Stimulated activated naive CD8-positive, alpha-beta T cell treated with anti-CD3 and anti-CD28 coated beads, Interleukin-15, amount 100 ng/mL, for 72 hours (primary cell): ENCODE data around the gene TWNK.

Experiments used
- ATAC-seq: fragments of 150-1000 bp; cut with Tn5 transposase; 2 replicates; pipeline ENCODE4 v1.10.0; 2021; ENCODE audit warnings: mild to moderate bottlenecking, moderate library complexity
- DNase-seq, 2 donors: peaks; one replicate each; pipeline ENCODE4 v3.0.0; 2021 to 2022
- H3K27ac Mint-ChIP-seq, 2 donors: one replicate each; pipeline ENCODE4 v1.8.0; 2022; ENCODE audit warnings: mild to moderate bottlenecking in 2 of 2, mixed read lengths in 2 of 2, moderate library complexity in 2 of 2
- H3K27me3 Mint-ChIP-seq: one replicate; pipeline ENCODE4 v1.8.0; 2022; ENCODE audit warnings: mixed read lengths
- H3K4me1 Mint-ChIP-seq: one replicate; pipeline ENCODE4 v1.8.0; 2022; ENCODE audit warnings: mild to moderate bottlenecking, mixed read lengths
- H3K4me3 Mint-ChIP-seq, 2 donors: one replicate each; pipeline ENCODE4 v1.8.0; 2022; ENCODE audit warnings: mild to moderate bottlenecking in 2 of 2, mixed read lengths in 2 of 2, moderate library complexity in 1 of 2
- H3K9me3 Mint-ChIP-seq, 2 donors: one replicate each; pipeline ENCODE4 v1.8.0; 2022; ENCODE audit warnings: mixed read lengths in 2 of 2

The TWNK gene

DNA sequence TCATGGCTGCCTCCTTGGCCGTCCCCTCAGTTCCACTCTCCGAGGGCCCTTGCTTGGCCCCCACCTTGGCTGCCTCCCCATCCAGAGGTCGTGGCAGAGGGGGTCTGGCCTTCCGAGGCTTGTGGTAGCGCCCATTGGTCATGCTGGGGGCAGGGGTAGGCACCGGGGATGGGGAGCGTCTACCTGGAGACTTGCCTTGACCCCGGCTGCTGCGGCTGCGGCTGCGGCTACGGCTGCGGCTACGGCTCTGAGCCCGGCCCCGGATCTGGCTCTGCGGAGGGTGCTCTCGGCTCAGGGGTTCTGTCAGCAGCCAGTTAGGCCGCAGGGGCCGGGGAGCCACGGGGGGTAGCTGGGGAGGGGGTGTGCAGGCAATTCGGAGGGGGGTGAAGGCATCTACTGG, 23.0 kb downstream of the TWNK start:
- Mint-ChIP-seq H3K27me3 (peaks cover 22% of the 10 kb centered on the region), H3K4me1 (peaks cover 26% of the 10 kb centered on the region), H3K9me3 (no peaks in the 10 kb centered on the region), H3K4me3 (no peak overlapping the region), H3K27ac (no peak overlapping the region)
- ATAC-seq (no peak), DNase-seq (no peak)

DNA sequence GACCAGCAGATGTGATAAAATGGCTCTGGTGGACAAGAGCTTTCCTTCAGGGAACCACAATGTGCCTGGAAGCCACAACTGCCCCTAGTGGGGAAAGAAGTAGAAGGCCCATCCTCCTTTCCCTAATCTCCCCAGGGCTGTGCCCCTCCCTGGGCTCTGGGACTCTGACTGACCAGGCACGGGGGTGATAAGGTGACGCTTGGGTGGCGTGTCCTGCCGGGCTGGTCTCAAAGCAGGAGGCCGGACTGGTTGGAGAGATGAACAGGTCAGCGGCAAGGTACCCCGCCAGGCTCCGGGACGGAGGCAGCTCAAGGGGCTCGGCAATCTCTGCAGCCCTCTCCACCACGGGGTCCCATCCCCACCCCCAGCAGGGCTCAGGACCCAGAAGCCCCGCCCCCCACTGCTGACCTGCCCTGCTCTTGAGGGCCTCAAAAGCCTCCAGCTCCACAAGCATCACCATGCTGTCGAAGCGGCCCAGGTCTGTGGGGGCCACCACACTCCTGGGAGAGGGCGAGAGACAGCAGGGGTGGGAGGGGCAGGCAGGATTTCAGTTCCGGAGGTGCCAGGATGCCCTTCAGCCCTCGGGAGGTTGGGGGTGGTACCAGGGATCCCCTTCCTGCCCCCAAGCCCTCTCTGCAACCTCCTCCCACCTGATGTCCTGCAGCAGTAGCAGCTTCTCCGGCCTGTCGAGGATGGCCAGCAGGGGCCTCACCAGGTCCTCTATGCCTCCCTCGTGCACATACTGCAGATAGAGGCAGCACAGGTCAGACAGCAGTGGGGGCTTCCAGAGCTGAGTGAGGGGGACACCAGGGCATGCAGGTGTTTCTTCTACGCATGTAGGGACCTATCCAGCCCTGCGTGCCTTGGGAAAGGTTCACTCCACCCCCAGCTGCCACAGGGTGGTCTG, 24.4 kb downstream of the TWNK start:
- DNase-seq = no peak
- H3K4me3 Mint-ChIP-seq = no peak overlapping the region

DNA sequence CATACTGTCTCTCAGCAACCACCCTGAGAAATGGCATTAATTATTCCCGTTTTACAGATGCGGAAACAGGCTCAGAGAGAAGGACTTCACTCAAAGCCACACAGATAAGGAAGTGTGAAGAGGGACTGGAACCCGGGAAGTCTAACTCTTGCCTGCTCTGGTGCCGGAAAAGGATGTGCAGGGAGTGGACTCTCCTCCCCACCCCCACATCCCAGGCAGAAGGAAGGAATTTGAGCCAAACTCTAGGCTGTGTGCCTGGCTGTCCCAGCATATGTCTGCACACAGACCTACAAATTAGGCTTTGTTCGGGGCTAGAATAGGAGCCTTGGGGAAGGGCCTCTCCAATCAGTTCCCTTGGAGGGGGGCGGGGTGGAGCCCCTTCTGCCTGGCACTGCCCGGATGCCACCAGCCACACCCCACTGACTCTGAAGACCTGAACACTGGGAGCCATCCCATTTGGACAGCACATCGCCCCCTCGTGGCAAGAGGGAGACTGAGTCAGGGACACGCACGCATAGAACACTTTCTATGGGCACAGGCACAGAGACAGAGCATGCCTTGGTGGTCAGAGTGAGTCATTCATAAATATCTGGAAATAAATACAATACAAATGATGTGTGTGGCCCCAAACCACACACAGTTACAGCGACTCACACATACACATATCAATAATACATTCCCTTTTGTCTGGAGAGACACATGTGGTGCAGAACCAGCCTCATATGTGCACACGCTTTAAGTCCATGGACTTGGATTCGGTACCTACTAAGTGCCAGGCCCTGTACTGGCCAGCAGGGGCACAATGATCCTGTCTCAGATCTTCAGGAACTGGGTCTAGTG, 25.4 kb downstream of the TWNK start:
- Mint-ChIP-seq H3K4me1 (peaks cover 29% of the 10 kb centered on the region), H3K27ac (peak overlapping the region in 1 of 2 donors; percentile 89), H3K9me3 (no peaks in the 10 kb centered on the region), H3K4me3 (peak overlapping the region; percentile 21 to 34), H3K27me3 (peaks cover 46% of the 10 kb centered on the region)
- peak; percentile 95 for ATAC-seq
- DNase-seq = peak; percentile 74 to 87

More for the DNA sequence above, 24.4 kb downstream of the TWNK start:
- Mint-ChIP-seq H3K4me1 (peaks cover 29% of the 10 kb centered on the region), H3K27ac (peak overlapping the region in 1 of 2 donors; percentile 37), H3K9me3 (no peaks in the 10 kb centered on the region), H3K27me3 (peaks cover 37% of the 10 kb centered on the region)
- no peak for ATAC-seq

DNA sequence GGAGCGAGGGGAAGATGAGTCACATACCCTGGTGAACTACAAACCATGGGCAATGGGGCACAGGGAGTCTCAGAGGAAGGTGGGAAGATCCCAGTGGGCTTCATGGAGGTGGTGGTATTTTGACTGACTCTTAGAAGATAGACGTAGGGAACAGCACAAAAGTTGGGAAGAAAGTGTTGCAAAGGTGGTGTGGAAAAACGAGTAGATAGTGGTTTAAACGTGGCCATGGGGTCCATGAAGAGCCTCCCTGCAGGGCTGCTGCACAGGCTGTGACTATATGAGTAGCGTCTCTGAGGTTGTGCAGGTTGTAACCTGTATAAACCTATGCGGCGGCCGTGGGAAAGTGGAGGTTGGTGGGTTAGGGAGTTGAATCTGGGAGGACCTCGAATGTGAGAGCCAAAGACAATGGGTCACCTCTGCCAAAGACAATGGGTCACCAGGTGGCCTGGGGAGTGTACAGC, 26.1 kb downstream of the TWNK start:
- ATAC-seq (no peak), DNase-seq (no peak)
- H3K4me1 Mint-ChIP-seq = peaks cover 32% of the 10 kb centered on the region
- peak overlapping the region; percentile 21 to 34 for H3K4me3 Mint-ChIP-seq
- H3K27me3 Mint-ChIP-seq = peaks cover 53% of the 10 kb centered on the region
- H3K27ac Mint-ChIP-seq = peak overlapping the region in 1 of 2 donors; percentile 89
- no peaks in the 10 kb centered on the region for H3K9me3 Mint-ChIP-seq

DNA sequence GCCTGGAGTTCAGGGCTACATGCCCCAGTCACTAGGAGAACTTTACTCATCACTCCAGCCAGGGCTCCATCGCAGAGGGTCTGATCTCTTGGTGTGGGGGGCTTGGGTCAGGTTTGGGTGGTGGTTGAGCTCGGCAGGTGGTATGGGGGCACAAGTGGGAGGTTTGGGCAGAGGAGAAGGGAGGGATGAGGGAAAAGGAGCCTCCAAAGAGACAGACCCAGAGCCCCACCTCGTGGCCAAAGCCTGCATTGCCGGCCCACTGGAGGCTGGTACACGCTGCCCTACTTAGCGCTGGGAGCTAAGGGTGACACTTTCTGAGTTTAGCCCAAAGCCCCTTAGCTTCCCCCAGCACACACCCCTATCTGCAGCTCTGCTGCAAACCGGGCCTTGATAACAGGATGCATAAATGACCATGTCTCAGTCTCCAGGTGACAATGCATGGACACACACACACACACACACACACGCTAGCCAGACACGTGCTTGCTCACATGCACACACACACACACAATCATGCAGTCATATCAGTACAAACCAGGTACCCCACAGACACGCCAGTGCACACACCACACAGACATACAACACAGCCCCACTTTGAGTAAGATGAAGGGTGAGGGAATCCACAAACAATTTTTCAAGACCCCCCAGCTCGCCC, 27.0 kb downstream of the TWNK start:
- DNase-seq (peak; percentile 69 to 72), ATAC-seq (no peak)
- H3K27ac Mint-ChIP-seq = no peak overlapping the region
- peaks cover 63% of the 10 kb centered on the region for H3K27me3 Mint-ChIP-seq
- no peak overlapping the region for H3K4me3 Mint-ChIP-seq
- peaks cover 39% of the 10 kb centered on the region for H3K4me1 Mint-ChIP-seq
- H3K9me3 Mint-ChIP-seq = no peaks in the 10 kb centered on the region

DNA sequence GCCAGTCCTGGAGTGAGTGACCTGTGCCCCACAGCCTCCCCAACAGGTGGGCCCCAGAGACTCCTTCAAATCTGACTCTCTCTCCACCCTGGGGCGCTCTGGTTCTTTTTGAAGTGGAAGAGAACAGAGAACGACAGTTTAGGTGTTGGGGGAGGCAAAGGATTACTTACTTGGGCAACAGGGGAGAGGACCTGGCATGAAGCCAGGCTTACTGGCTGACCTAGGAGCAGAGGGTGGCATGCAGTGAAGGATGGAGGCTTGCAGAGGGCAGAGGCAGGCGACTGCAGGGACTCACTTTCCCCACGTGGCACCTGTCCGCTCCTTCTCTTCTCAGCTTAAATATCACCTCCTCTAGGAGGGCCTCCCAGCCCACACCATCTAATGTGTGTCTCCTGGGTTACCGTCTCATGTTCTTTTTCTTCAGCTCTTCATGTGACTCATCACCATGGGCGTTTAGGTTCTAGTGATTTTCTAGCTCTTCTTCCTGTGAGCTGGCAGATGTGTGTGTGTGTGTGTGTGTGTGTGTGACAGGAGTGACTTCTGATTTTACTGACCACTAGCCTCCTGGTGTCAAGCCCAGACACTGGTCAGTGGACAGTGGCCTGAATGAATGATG, 27.7 kb downstream of the TWNK start:
- no peak for ATAC-seq
- peaks cover 68% of the 10 kb centered on the region for H3K27me3 Mint-ChIP-seq
- no peak overlapping the region for H3K4me3 Mint-ChIP-seq
- H3K27ac Mint-ChIP-seq = no peak overlapping the region
- no peak for DNase-seq
- no peaks in the 10 kb centered on the region for H3K9me3 Mint-ChIP-seq
- peaks cover 39% of the 10 kb centered on the region for H3K4me1 Mint-ChIP-seq

DNA sequence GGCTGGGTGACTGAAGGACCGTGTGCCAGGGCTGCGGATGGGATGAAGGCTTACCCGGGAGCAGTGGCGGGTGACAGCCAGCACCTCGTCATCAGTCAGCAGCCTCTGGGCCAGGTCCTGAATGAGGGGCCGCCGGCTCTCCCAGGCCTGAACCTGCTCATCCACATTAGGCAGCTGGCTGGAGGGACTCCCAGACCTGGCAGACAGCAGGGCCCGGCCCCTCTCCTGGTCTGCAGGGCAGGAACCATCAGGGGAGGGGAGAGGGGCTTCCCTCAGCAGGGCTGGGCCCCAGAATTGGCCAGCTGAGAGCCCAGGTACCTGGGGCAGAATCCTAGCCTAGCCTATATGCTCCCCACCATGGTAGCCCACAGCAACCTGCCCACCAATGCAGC, 28.2 kb downstream of the TWNK start:
- no peaks in the 10 kb centered on the region for H3K9me3 Mint-ChIP-seq
- H3K27me3 Mint-ChIP-seq = peaks cover 73% of the 10 kb centered on the region
- peaks cover 39% of the 10 kb centered on the region for H3K4me1 Mint-ChIP-seq
- H3K27ac Mint-ChIP-seq = no peak overlapping the region
- no peak overlapping the region for H3K4me3 Mint-ChIP-seq
- DNase-seq = no peak
- ATAC-seq = no peak

DNA sequence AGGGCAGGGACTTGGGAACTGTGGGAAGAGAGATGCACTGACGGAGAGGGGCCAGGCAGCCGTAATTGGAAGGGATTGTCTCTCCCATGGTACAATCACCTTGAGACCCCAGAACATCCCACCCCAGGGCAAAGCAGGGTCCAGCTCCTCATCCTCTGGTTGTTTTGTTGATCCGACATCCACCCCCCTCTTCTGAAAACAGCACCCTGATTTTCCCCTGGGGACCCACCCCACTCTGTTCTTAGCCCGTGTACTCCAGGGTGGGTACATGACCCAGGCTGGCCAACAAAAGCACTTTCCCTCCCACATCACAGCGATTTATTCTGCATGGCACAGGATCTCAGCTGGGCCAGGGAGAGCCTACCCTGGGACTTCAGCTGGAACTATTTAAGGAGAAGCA, 29.5 kb downstream of the TWNK start:
- Mint-ChIP-seq H3K4me1 (peaks cover 39% of the 10 kb centered on the region), H3K9me3 (no peaks in the 10 kb centered on the region), H3K27me3 (peaks cover 84% of the 10 kb centered on the region), H3K4me3 (no peak overlapping the region), H3K27ac (no peak overlapping the region)
- ATAC-seq (no peak), DNase-seq (no peak)

DNA sequence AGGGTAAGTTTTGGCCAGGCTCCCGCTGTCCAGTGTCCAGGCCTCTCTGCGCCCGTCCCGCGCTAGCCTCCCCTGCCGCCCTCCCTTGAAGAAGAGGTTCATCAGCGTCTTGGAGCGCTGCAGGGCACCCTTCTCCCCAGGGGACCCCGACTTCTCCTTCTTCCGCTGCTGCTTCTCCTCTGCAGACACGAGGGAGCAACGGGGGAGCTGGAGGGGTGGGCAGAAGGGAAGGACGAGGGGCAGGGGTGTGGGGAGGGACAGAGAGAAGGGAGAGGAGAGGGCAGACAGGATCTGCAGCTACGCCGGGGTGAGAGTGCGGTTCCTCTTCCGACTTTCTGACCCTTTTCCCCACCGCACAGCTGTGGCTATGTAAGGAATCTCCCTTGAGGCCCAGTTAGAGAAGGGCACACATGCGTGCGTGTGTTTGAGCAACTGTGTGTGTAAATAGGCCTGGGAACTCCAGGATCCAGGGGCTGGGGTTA, 30.8 kb downstream of the TWNK start:
- peaks cover 32% of the 10 kb centered on the region for H3K4me1 Mint-ChIP-seq
- peaks cover 86% of the 10 kb centered on the region for H3K27me3 Mint-ChIP-seq
- DNase-seq = no peak
- ATAC-seq = peak; percentile 1
- no peaks in the 10 kb centered on the region for H3K9me3 Mint-ChIP-seq
- H3K4me3 Mint-ChIP-seq = peak overlapping the region in 1 of 2 donors; percentile 44
- H3K27ac Mint-ChIP-seq = peak overlapping the region in 1 of 2 donors; percentile 16

DNA sequence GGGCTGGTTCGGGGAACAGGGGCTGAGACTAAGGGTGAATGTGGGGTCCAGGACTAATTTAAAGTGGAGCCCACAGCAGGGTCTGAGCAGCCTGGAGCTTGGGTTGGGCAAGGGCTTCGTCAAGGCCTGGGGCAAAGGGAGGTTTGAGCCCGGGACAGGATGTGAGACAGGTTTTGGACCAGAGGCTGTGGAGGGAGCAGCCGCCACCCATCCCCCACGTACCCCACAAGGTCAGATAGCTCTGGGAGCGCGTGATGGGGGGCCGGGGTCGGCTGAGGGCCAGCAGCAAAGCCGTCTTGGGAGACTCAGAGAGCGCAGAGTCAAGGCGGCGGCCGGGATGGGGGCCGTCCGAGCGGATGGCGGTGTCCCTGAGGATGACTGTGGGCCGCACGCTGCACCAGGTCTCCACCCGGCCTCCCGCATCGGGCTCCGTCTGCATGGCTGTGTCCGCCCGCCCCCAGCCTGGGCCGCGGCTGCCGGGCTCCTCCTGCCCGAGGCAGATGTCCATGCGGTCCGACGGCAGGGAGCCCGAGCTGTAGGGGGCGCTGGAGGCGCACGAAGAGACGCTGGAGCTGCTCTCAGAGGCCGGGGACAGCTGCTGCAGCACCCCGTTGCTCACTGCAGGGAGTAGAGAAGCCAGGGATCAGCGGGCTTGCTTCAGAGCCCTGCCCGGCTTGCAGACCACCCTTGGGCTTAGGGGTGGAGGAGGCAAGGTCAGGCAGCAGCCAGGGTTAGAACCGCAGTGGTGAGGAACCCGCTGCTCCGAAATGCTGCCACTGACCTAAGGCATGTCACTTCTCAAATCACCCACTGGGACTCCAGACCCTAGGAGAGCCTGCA, 31.5 kb downstream of the TWNK start:
- peak; percentile 78 to 82 for DNase-seq
- Mint-ChIP-seq H3K9me3 (no peaks in the 10 kb centered on the region), H3K4me3 (peak overlapping the region in 1 of 2 donors; percentile 44), H3K4me1 (peaks cover 27% of the 10 kb centered on the region), H3K27me3 (peaks cover 82% of the 10 kb centered on the region), H3K27ac (peak overlapping the region in 1 of 2 donors; percentile 16)
- peak; percentile 88 for ATAC-seq

DNA sequence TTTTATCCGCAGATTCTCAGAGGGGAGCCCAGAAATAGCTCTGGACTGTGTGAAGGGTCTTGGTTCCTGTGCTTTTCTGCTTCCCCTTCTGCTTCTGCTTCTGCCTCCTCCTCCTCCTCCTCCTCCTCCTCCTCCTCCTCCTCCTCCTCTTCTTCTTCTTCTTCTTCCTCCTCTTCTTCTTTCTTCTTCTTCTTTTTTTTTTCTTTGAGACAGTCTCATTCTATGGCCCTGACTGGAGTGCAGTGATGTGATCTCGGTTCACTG, 32.0 kb downstream of the TWNK start:
- ATAC-seq (no peak), DNase-seq (no peak)
- H3K4me1 Mint-ChIP-seq = peaks cover 22% of the 10 kb centered on the region

DNA sequence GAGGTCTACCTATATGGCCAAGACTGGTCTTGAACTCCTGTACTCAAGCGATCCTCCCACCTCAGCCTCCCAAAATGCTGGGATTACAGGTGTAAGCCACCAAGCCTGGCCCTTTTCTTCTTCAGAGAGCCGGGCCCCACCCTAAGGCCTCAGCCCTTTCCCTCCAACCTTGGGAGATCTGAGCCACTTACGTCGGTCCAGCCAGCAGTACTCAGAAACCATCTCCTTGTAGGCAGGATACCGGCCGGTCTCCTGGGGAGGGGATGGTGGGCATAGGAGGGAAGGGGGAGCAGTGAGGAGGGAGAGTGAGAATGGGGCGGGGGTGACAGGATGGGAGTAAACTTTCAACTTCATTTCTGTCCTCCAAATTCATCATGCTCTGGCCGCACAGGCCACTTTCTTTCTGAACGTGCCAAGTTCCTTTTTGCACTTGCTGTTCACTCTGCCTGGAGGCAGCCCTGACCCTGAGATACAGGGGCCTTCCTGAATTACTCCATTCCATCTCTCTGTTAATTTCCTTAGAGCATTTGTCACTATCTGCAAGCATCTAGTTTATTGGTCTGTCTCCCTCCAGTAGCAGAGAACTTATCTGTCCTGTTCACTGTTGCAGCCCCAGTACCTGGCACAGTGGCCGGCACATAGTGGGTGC, 33.2 kb downstream of the TWNK start:
- peaks cover 10% of the 10 kb centered on the region for H3K4me1 Mint-ChIP-seq
- no peak for ATAC-seq
- no peak overlapping the region for H3K4me3 Mint-ChIP-seq
- H3K9me3 Mint-ChIP-seq = no peaks in the 10 kb centered on the region
- no peak for DNase-seq
- no peak overlapping the region for H3K27ac Mint-ChIP-seq
- peaks cover 65% of the 10 kb centered on the region for H3K27me3 Mint-ChIP-seq

More for the DNA sequence above, 32.0 kb downstream of the TWNK start:
- peaks cover 76% of the 10 kb centered on the region for H3K27me3 Mint-ChIP-seq
- H3K27ac Mint-ChIP-seq = no peak overlapping the region
- no peak overlapping the region for H3K4me3 Mint-ChIP-seq
- H3K9me3 Mint-ChIP-seq = no peaks in the 10 kb centered on the region

DNA sequence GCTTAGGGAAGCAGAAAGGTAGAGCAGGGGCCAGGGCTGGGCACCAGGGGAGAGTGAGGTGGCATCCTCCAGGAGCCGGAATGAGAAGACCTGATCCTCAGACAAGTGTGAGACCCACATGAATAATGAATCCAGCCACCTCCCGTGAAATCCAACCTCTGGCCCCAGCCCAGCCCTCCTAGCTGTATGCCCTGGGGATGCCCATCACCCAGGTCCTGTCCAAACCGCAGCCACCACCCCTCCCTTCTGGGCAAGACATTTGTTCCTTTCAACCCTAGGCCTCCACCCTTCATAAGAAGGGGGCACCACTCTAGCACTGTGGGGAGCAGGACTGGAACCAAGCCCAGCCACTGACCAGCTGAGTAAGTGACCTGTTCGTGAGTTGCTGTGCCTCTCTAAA, 33.9 kb downstream of the TWNK start:
- Mint-ChIP-seq H3K27ac (no peak overlapping the region), H3K4me3 (no peak overlapping the region), H3K27me3 (peaks cover 58% of the 10 kb centered on the region), H3K9me3 (no peaks in the 10 kb centered on the region), H3K4me1 (peaks cover 10% of the 10 kb centered on the region)
- ATAC-seq (no peak), DNase-seq (no peak)

DNA sequence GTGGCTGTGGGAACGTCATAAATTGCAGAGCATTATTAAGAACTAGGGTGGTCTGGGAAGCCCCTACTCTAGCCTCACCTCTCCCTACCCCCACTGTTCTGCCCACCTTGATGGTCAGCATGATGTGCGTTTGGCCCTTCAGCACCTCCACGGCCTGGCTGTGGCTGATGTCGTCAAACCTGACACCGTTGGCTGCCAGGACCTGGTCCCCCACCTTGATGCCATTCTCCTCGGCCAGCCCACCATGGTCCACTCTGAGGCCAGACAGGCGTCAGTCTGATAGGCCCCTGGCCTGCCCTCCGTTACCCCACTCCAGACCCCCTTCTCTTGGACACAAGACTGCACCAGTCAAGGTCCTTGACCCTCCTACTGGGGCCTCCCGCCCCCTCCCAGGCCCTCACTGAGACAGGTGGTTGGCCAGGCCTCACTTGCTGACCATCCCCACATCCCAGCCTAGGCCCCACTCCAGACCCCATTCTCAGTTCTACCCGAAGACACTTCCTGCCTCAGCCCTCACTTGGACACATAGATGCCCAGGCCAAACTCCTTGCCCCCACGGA, 34.4 kb downstream of the TWNK start:
- Mint-ChIP-seq H3K9me3 (no peaks in the 10 kb centered on the region), H3K27me3 (peaks cover 52% of the 10 kb centered on the region), H3K27ac (no peak overlapping the region), H3K4me3 (no peak overlapping the region), H3K4me1 (peaks cover 10% of the 10 kb centered on the region)
- ATAC-seq = no peak
- no peak for DNase-seq
